ENCODE results near the gene CCDC88B. TPM values are rescaled to one million over a fixed set of nuclear protein-coding genes. Genes with fewer than 3 reads are reported as not detected.

Gene CCDC88B
- total RNA-seq, 1 donor from 2014 or later = 1.6 TPM

MicroRNAs within 50 kb of the gene (microRNA counts, 767-probe panel; counts per million panel counts)
- not detected for microRNA hsa-miR-1237

Small RNAs within 50 kb of the gene (microRNA-seq; reads per million reads assigned to microRNA genes)
- 0.65 reads per million for gene MIR1237
- gene MIR7155 = not detected

Other genes starting within 250 kb of the CCDC88B start
- gene MACROD1, start 174.1 kb upstream of the CCDC88B start, total RNA-seq = 168 and 469 TPM in 2 replicates
- gene STIP1, start 154.0 kb upstream of the CCDC88B start, total RNA-seq = 204 and 216 TPM in 2 replicates
- gene FERMT3, start 133.5 kb upstream of the CCDC88B start, total RNA-seq = 6.1 and 19.4 TPM in 2 replicates
- 109 and 110 TPM in 2 replicates for gene TRPT1, start 114.0 kb upstream of the CCDC88B start, total RNA-seq
- gene NUDT22, start 113.9 kb upstream of the CCDC88B start, total RNA-seq = 69.6 and 83.6 TPM in 2 replicates
- gene DNAJC4, start 109.7 kb upstream of the CCDC88B start, total RNA-seq = 6.5 and 7.2 TPM in 2 replicates
- gene VEGFB, start 105.6 kb upstream of the CCDC88B start, total RNA-seq = 59.1 and 65.8 TPM in 2 replicates
- gene FKBP2, start 99.1 kb upstream of the CCDC88B start, total RNA-seq = 49.2 and 59.8 TPM in 2 replicates
- gene PPP1R14B, start 93.3 kb upstream of the CCDC88B start, total RNA-seq = 656 and 816 TPM in 2 replicates
- gene PLCB3, start 88.7 kb upstream of the CCDC88B start, total RNA-seq = 41.5 and 41.7 TPM in 2 replicates
- gene BAD, start 55.5 kb upstream of the CCDC88B start, total RNA-seq = 67.5 and 89.1 TPM in 2 replicates
- gene GPR137, start 54.4 kb upstream of the CCDC88B start, total RNA-seq = 28.4 and 32.9 TPM in 2 replicates
- not detected in 2 replicates for gene KCNK4, start 48.9 kb upstream of the CCDC88B start, total RNA-seq
- gene CATSPERZ, start 39.8 kb upstream of the CCDC88B start, total RNA-seq = not detected in 2 replicates
- gene ESRRA, start 34.7 kb upstream of the CCDC88B start, total RNA-seq = 77.0 and 121 TPM in 2 replicates
- gene TRMT112, start 22.6 kb upstream of the CCDC88B start, total RNA-seq = 224 and 231 TPM in 2 replicates
- gene PRDX5, start 22.1 kb upstream of the CCDC88B start, total RNA-seq = 189 and 223 TPM in 2 replicates
- 26.9 and 30.3 TPM in 2 replicates for gene RPS6KA4, start 19.0 kb downstream of the CCDC88B start, total RNA-seq
- gene SLC22A11, start 215.7 kb downstream of the CCDC88B start, total RNA-seq = not detected in 2 replicates

Data from myocyte (in vitro differentiated cells).